ENCODE data around the gene TRAF5. TPM values are rescaled to one million over a fixed set of nuclear protein-coding genes. Genes with fewer than 3 reads are reported as not detected.

Gene TRAF5
- total RNA-seq, 1 donor from 2014 or later, result 17.9 TPM

GRCh38 chr1:211329764-211330201 is 3.1 kb downstream of the TRAF5 start:
- H3K4me1 Mint-ChIP-seq (ENCODE audit: unreplicated experiment), result peaks cover 53% of the 10 kb centered on the region
- H3K27ac Mint-ChIP-seq, result no peak overlapping the region
- TF ChIP-seq CTCF (conservative IDR thresholded peaks at IDR 0.05), result no peak
- H3K4me3 Mint-ChIP-seq, result no peak overlapping the region
- peaks cover 14% of the 10 kb centered on the region for H3K27me3 Mint-ChIP-seq
- no peaks in the 10 kb centered on the region for H3K9me3 Mint-ChIP-seq
- no peak for DNase-seq (ENCODE audit: extremely low spot score, unreplicated experiment)
- H3K36me3 Mint-ChIP-seq, result no peaks in the 10 kb centered on the region

- Mint-ChIP-seq H3K9me3 (no peaks in the 10 kb centered on the region), H3K27me3 (peaks cover 14% of the 10 kb centered on the region), H3K4me3 (peak overlapping the region; percentile 0), H3K27ac (no peak overlapping the region), H3K36me3 (no peaks in the 10 kb centered on the region), H3K4me1 (ENCODE audit: unreplicated experiment) (peaks cover 55% of the 10 kb centered on the region)
- no peak for DNase-seq (ENCODE audit: extremely low spot score, unreplicated experiment)
- no peak for TF ChIP-seq CTCF (conservative IDR thresholded peaks at IDR 0.05)
Measured at GRCh38 chr1:211330282-211330936, 3.8 kb downstream of the TRAF5 start.

- Mint-ChIP-seq H3K27ac (no peak overlapping the region), H3K9me3 (no peaks in the 10 kb centered on the region), H3K36me3 (no peaks in the 10 kb centered on the region), H3K4me1 (ENCODE audit: unreplicated experiment) (peaks cover 61% of the 10 kb centered on the region), H3K4me3 (peak overlapping the region; percentile 0), H3K27me3 (peaks cover 9% of the 10 kb centered on the region)
- TF ChIP-seq CTCF (conservative IDR thresholded peaks at IDR 0.05), result no peak
- no peak for DNase-seq (ENCODE audit: extremely low spot score, unreplicated experiment)
Measured at GRCh38 chr1:211331011-211331709, 4.5 kb downstream of the TRAF5 start.

- Mint-ChIP-seq H3K4me3 (no peak overlapping the region), H3K36me3 (no peaks in the 10 kb centered on the region)
Measured at GRCh38 chr1:211332036-211332616, 5.5 kb downstream of the TRAF5 start.

GRCh38 chr1:211332830-211333229 is 6.2 kb downstream of the TRAF5 start:
- H3K4me1 Mint-ChIP-seq (ENCODE audit: unreplicated experiment), result peaks cover 55% of the 10 kb centered on the region
- peaks cover 6% of the 10 kb centered on the region for H3K27me3 Mint-ChIP-seq
- no peak for DNase-seq (ENCODE audit: extremely low spot score, unreplicated experiment)
- H3K36me3 Mint-ChIP-seq, result no peaks in the 10 kb centered on the region
- no peaks in the 10 kb centered on the region for H3K9me3 Mint-ChIP-seq
- no peak for TF ChIP-seq CTCF (conservative IDR thresholded peaks at IDR 0.05)
- H3K27ac Mint-ChIP-seq, result no peak overlapping the region
- H3K4me3 Mint-ChIP-seq, result no peak overlapping the region

More at GRCh38 chr1:211332036-211332616, 5.5 kb downstream of the TRAF5 start:
- no peak overlapping the region for H3K27ac Mint-ChIP-seq
- DNase-seq (ENCODE audit: extremely low spot score, unreplicated experiment), result no peak
- TF ChIP-seq CTCF (conservative IDR thresholded peaks at IDR 0.05), result no peak
- H3K9me3 Mint-ChIP-seq, result no peaks in the 10 kb centered on the region
- peaks cover 59% of the 10 kb centered on the region for H3K4me1 Mint-ChIP-seq (ENCODE audit: unreplicated experiment)
- H3K27me3 Mint-ChIP-seq, result peaks cover 6% of the 10 kb centered on the region
